ENCODE results near the gene TTYH2. TPM values are rescaled to one million over a fixed set of nuclear protein-coding genes. Genes with fewer than 3 reads are reported as not detected.

TTYH2 gene
- total and polyA plus RNA-seq, 5 donors: 15.5 to 30.4 (median 19.4) TPM

DNA sequence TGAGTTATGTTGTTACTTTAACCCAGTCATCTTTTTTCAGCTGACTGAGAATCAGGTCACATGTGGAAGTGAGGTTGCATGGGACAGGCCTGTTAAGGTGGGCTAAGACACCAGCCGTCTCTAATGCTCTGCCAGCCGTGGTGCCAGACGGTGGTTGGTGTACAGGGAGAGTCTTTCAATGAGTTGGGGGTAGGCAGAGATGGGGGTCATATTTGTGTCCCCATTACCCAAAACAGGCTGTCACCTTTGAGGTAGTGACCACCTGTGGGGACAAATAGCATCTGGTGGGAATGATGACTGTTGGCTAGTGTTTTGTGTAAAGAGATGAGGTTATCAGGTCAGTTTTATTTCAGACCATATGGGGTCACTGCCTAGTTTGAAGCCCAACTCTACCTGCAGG is 8.1 kb upstream of the TTYH2 start:
- Histone ChIP-seq H3K4me1 (ENCODE audit: control insufficient read depth, insufficient read depth, low read length) (no peaks in the 10 kb centered on the region), H3K27ac (ENCODE audit: low read length) (no peak overlapping the region), H3K9me3 (ENCODE audit: control insufficient read depth, low read length) (no peaks in the 10 kb centered on the region), H3K27me3 (ENCODE audit: control insufficient read depth, insufficient read depth) (no peaks in the 10 kb centered on the region), H3K4me3 (ENCODE audit: low read length) (no peak overlapping the region)
- WGBS: 78% methylated on average over 3 of the region's 3 CpGs
- intact Hi-C loops (cut with DNase I): no loop called here
- ATAC-seq: no peak
- peak in 1 of 3 donors; percentile 17 for DNase-seq

- peak in 1 of 3 donors; percentile 11 for DNase-seq
- WGBS: 65% methylated on average over 5 of the region's 5 CpGs
- ATAC-seq: no peak
- H3K4me3 ChIP-seq (ENCODE audit: low read length): no peak overlapping the region
- H3K4me1 ChIP-seq (ENCODE audit: control insufficient read depth, insufficient read depth, low read length): peaks cover 4% of the 10 kb centered on the region
- H3K27ac ChIP-seq (ENCODE audit: low read length): no peak overlapping the region
- no peaks in the 10 kb centered on the region for H3K9me3 ChIP-seq (ENCODE audit: control insufficient read depth, low read length)
- intact Hi-C loops (cut with DNase I): no loop called here
- H3K27me3 ChIP-seq (ENCODE audit: control insufficient read depth, insufficient read depth): no peaks in the 10 kb centered on the region
Observed at GRCh38 chr17:74206332-74206818, 7.0 kb upstream of the TTYH2 start.

DNA sequence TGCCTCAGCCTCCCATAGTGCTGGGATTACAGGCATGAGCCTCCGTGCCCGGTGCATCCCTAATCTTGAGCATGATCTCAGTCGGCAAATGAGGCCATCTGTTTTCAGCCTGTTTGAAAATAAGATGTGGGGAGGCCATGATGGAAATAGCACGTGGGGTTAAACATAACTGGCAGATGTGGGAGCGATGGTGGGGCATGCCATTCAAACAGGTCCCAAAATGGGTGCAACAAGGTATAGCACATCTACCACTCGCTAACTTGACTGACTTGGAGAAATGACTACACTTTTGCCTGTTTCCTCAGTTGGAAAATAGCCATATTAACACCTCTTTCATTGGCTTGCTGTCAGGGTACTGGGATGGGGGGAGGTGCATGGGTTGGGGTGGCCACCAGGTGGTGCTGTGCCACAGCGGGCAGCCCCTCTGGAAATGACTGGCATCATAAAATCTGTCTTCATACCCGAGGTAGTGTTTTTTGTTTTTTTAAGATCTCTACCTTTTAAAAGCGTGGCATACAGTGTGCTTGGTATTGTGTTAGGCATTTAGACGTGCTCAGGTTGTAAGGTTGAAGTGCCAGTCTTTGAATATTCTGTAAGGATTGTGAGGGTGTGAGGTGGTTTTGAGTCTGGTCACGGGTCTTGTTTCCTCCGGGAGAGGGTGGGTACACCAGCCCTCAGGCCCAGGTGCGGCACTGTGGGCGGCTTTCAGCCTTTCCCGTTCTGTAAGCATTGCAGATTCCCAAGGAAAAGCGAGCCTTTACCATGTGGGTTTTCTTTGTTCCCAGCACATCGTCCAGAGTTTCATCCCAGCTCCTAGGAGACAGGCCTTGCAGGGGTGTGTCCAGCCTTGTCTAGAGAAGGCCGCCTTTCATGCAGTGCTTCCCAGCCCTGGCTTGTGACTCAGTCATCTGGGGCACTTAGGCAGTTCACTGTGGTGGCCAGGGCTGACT is 2.9 kb upstream of the TTYH2 start:
- Histone ChIP-seq H3K4me3 (ENCODE audit: low read length) (no peak overlapping the region), H3K9me3 (ENCODE audit: control insufficient read depth, low read length) (no peaks in the 10 kb centered on the region), H3K27me3 (ENCODE audit: control insufficient read depth, insufficient read depth) (no peaks in the 10 kb centered on the region), H3K4me1 (ENCODE audit: control insufficient read depth, insufficient read depth, low read length) (peaks cover 7% of the 10 kb centered on the region), H3K27ac (ENCODE audit: low read length) (no peak overlapping the region)
- 38% methylated on average over 18 of the region's 18 CpGs for WGBS
- ATAC-seq (peak; percentile 9 to 20), DNase-seq (peak; percentile 55 to 89 (median 85))
- intact Hi-C loops (cut with DNase I): loop anchor here in 3 of 4 donors (2.0 to 10.0 kb wide), 6 partner anchors 84 to 244 kb away; partner anchors contain the start of genes GPR142 (in 3 of the 3) and BTBD17 (in 2 of the 3)

- Histone ChIP-seq H3K27me3 (ENCODE audit: control insufficient read depth, insufficient read depth) (no peaks in the 10 kb centered on the region), H3K27ac (ENCODE audit: low read length) (no peak overlapping the region), H3K4me3 (ENCODE audit: low read length) (no peak overlapping the region), H3K9me3 (ENCODE audit: control insufficient read depth, low read length) (no peaks in the 10 kb centered on the region), H3K4me1 (ENCODE audit: control insufficient read depth, insufficient read depth, low read length) (peaks cover 7% of the 10 kb centered on the region)
- DNase-seq (peak in 2 of 3 donors; percentile 34 to 54), ATAC-seq (no peak)
- intact Hi-C loops (cut with DNase I): loop anchor here in 3 of 4 donors (2.0 to 10.0 kb wide), 6 partner anchors 83 to 243 kb away; partner anchors contain the start of genes GPR142 (in 3 of the 3) and BTBD17 (in 2 of the 3)
- WGBS: 56% methylated on average over 14 of the region's 14 CpGs
Observed at GRCh38 chr17:74211141-74211911, 2.0 kb upstream of the TTYH2 start.

DNA sequence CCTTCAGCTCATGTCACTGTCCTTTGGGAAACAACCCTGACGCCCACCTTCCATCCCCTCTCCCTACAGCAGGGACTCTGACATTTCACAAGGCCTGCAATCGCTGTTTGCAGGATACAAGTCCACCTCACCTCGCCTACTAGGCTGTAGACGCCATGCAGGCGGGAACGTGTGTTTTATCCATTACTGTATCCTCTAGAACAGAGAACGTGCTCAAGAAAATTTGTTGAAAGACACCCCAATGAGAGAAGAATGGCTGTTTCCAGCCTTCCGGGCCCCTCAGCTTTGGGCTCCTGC is 1.5 kb upstream of the TTYH2 start:
- H3K4me1 ChIP-seq (ENCODE audit: control insufficient read depth, insufficient read depth, low read length): peaks cover 7% of the 10 kb centered on the region
- no peaks in the 10 kb centered on the region for H3K27me3 ChIP-seq (ENCODE audit: control insufficient read depth, insufficient read depth)
- H3K9me3 ChIP-seq (ENCODE audit: control insufficient read depth, low read length): no peaks in the 10 kb centered on the region
- ATAC-seq (no peak), DNase-seq (no peak)
- intact Hi-C loops (cut with DNase I): loop anchor here in 3 of 4 donors (2.0 to 10.0 kb wide), 6 partner anchors 83 to 243 kb away; partner anchors contain the start of genes GPR142 (in 3 of the 3) and BTBD17 (in 2 of the 3)
- peak overlapping the region; percentile 62 for H3K4me3 ChIP-seq (ENCODE audit: low read length)
- WGBS: 33% methylated on average over 8 of the region's 8 CpGs
- H3K27ac ChIP-seq (ENCODE audit: low read length): no peak overlapping the region

DNA sequence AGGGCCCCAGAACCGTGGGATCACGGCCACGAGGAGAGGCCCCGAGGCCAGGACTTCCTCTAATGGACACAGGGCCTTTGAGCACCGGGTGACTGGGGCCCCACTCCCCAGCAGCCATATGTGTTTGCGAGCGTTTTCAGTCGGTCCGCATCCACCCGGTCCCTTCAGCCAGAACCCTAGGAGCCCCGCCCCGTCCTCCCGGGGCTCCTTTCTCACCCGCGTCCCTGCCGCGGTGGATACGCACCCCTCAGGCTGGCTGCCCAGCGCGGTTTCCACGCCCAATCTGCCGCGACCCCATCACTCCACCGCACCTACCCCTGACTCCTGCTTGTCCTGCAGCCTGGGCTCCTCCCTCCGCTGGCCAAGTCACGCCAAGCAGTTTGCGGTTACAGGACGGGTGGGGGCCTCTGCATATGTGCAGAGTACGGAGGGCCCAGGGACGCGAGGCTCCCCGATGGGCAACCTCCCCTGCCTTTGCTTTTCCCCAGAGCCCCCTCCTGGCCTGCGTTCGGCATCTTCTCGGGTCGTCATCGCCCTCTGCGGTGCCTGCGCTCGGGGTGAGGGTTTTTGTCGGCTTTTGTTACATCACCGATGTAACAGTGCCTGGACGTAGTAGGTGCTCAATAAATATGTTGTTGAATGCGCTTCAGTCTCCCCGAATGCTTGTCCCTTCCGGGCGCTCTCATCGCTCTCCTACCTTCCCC is 1.0 kb upstream of the TTYH2 start:
- peak overlapping the region; percentile 83 for H3K27ac ChIP-seq (ENCODE audit: low read length)
- H3K4me1 ChIP-seq (ENCODE audit: control insufficient read depth, insufficient read depth, low read length): peaks cover 7% of the 10 kb centered on the region
- intact Hi-C loops (cut with DNase I): loop anchor here in 3 of 4 donors (5.0 to 10.0 kb wide), 5 partner anchors 82 to 242 kb away; partner anchors contain the start of genes GPR142 (in 3 of the 3) and BTBD17 (in 2 of the 3)
- no peaks in the 10 kb centered on the region for H3K9me3 ChIP-seq (ENCODE audit: control insufficient read depth, low read length)
- H3K27me3 ChIP-seq (ENCODE audit: control insufficient read depth, insufficient read depth): no peaks in the 10 kb centered on the region
- WGBS: 3% methylated on average over 48 of the region's 48 CpGs
- peak overlapping the region; percentile 62 for H3K4me3 ChIP-seq (ENCODE audit: low read length)
- DNase-seq (peak in 2 of 3 donors; percentile 74 to 80), ATAC-seq (peak; percentile 3 to 9)

- peak overlapping the region; percentile 86 for H3K27ac ChIP-seq (ENCODE audit: low read length)
- H3K9me3 ChIP-seq (ENCODE audit: control insufficient read depth, low read length): no peaks in the 10 kb centered on the region
- WGBS: 2% methylated on average over 33 of the region's 33 CpGs
- H3K27me3 ChIP-seq (ENCODE audit: control insufficient read depth, insufficient read depth): no peaks in the 10 kb centered on the region
- H3K4me1 ChIP-seq (ENCODE audit: control insufficient read depth, insufficient read depth, low read length): peaks cover 7% of the 10 kb centered on the region
- DNase-seq (peak in 2 of 3 donors; percentile 82 to 84), ATAC-seq (peak; percentile 9 to 17)
- intact Hi-C loops (cut with DNase I): loop anchor here in 3 of 4 donors (5.0 to 10.0 kb wide), 5 partner anchors 81 to 241 kb away; partner anchors contain the start of genes GPR142 (in 3 of the 3) and BTBD17 (in 2 of the 3)
- H3K4me3 ChIP-seq (ENCODE audit: low read length): peak overlapping the region; percentile 62
Observed at GRCh38 chr17:74213861-74214391, 555 bp downstream of the TTYH2 start.

- no peaks in the 10 kb centered on the region for H3K27me3 ChIP-seq (ENCODE audit: control insufficient read depth, insufficient read depth)
- H3K27ac ChIP-seq (ENCODE audit: low read length): peak overlapping the region; percentile 86
- ATAC-seq: peak; percentile 29 to 44
- DNase-seq: peak in 2 of 3 donors; percentile 70 to 75
- no peaks in the 10 kb centered on the region for H3K9me3 ChIP-seq (ENCODE audit: control insufficient read depth, low read length)
- H3K4me1 ChIP-seq (ENCODE audit: control insufficient read depth, insufficient read depth, low read length): peaks cover 7% of the 10 kb centered on the region
- intact Hi-C loops (cut with DNase I): loop anchor here (5.0 to 10.0 kb wide), 6 partner anchors 80 to 240 kb away; partner anchors contain the start of genes GPR142 (in 3 of the 4) and BTBD17 (in 2 of the 4)
- 34% methylated on average over 16 of the region's 16 CpGs for whole genome bisulfite sequencing
- peak overlapping the region; percentile 62 for H3K4me3 ChIP-seq (ENCODE audit: low read length)
Observed at GRCh38 chr17:74214484-74215341, 1.3 kb downstream of the TTYH2 start.

GRCh38 chr17:74215342-74215727 is 2.0 kb downstream of the TTYH2 start:
- Histone ChIP-seq H3K27me3 (ENCODE audit: control insufficient read depth, insufficient read depth) (no peaks in the 10 kb centered on the region), H3K27ac (ENCODE audit: low read length) (peak overlapping the region; percentile 86), H3K9me3 (ENCODE audit: control insufficient read depth, low read length) (no peaks in the 10 kb centered on the region), H3K4me1 (ENCODE audit: control insufficient read depth, insufficient read depth, low read length) (peaks cover 7% of the 10 kb centered on the region), H3K4me3 (ENCODE audit: low read length) (peak overlapping the region; percentile 62)
- ATAC-seq: peak; percentile 15 to 28
- WGBS: 38% methylated on average over 6 of the region's 6 CpGs
- intact Hi-C loops (cut with DNase I): loop anchor here (5.0 to 10.0 kb wide), 4 partner anchors 79 to 239 kb away; partner anchors contain the start of genes BTBD17 (in 2 of the 4) and GPR142 (in 2 of the 4)
- DNase-seq: peak in 1 of 3 donors; percentile 80

Measured in right cardiac atrium (tissue), 5 donors.